Fibroblast of mammary gland (primary cell): ENCODE data around the gene PPP1R1B.

Experiments
- DNase-seq: peaks from one replicate; pipeline ENCODE4 v3.0.0-alpha.2; 2010; ENCODE audit warnings: low read depth
- H3K4me3 ChIP-seq: 2 replicates; pipeline ENCODE4 v1.5.1; 2011; ENCODE audit warnings: low read depth, mild to moderate bottlenecking, low read length, moderate library complexity; ENCODE audit not compliant: control insufficient read depth
- CTCF ChIP-seq: conservative IDR thresholded peaks from 2 replicates; pipeline ENCODE4 v1.5.1; 2011; ENCODE audit warnings: low read depth, low read length, inconsistent platforms; ENCODE audit not compliant: control insufficient read depth, insufficient read depth

PPP1R1B gene

GRCh38 chr17:39622380-39623006 lies 4.3 kb upstream of the PPP1R1B start:
- no peak for DNase-seq
- TF ChIP-seq CTCF: no peak

DNA sequence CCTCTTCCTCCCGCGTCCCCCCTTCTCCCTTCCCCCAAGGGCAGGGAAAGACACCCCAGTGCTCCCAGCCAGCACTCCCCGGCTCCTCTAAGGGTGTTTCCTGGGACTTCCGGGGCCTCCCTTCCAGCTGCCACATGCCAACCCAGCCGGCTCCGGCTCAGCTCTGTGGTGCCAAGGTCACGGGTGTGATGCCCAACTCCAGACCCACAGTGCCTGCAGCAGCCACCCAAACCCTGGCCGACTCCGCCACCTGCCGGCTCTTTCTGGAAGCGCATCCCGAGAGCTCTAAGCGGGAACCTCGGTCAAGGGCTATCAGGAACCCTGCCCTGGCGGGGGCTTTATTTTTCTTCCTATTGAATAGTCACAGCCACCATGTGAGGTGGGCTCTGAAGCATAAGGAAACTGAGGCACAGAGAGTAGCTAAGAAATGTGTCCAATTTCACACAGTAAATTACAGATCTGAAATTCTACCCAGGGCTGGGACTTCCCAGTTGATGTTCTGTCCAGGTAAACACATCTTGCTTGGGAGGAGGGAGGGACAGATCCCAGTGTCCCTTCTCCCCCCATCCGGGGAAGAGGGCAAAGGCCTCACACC lies 3.3 kb upstream of the PPP1R1B start:
- DNase-seq: peak; percentile 52
- TF ChIP-seq CTCF: peak; percentile 87
- H3K4me3 ChIP-seq: no peak overlapping the region

More at GRCh38 chr17:39622380-39623006, 4.3 kb upstream of the PPP1R1B start:
- H3K4me3 ChIP-seq: no peak overlapping the region

- no peak for TF ChIP-seq CTCF
- no peak overlapping the region for H3K4me3 ChIP-seq
- DNase-seq: no peak
Observed at GRCh38 chr17:39624313-39624712, 2.4 kb upstream of the PPP1R1B start.

DNA sequence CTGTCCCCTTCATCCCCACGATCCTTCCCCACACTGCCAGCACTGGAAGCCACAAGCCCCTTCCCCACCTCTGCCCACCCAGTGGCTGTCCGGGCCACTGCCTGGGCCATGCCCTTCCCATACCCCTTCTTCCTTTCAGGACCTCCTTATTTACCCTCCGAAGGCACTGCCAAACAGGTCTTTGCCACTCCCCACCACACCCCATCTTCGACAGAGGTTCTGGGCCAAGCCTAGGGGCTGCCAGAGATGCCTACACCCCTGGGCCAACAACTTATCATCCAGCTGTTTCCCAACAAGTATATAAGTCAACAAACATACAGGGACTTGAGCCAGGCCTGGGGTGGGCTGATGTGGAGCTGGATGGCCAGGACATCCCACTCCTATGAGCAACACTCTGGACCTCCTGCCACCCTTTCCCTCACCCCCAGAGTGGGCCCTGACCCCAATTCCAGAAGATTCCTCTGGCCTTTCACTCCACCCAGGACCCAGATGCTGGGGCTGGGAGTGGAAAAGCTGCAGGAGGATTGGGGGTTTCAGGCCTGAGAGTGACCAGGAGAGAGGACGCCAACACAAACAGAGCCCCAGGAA lies 1.5 kb upstream of the PPP1R1B start:
- peak; percentile 59 for DNase-seq
- H3K4me3 ChIP-seq: no peak overlapping the region
- no peak for TF ChIP-seq CTCF

DNA sequence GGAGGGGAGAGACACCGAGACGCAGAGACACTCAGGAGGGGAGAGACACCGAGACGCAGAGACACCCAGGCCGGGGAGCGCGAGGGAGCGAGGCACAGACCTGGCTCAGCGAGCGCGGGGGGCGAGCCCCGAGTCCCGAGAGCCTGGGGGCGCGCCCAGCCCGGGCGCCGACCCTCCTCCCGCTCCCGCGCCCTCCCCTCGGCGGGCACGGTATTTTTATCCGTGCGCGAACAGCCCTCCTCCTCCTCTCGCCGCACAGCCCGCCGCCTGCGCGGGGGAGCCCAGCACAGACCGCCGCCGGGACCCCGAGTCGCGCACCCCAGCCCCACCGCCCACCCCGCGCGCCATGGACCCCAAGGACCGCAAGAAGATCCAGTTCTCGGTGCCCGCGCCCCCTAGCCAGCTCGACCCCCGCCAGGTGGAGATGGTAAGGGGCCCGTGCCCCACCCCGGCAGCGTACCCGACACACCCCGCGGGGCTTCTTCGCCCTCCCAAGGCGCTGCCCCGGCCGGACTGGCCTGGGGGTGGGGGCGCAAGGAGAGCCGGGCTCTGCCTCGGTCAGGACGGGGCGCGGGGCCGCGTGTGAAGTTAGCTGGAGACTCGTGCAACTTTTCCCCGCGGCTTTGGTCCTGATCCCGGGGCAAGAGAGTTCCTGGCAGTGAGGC lies 427 bp downstream of the PPP1R1B start:
- TF ChIP-seq CTCF: no peak
- no peak for DNase-seq
- peak overlapping the region; percentile 4 for H3K4me3 ChIP-seq

GRCh38 chr17:39627712-39628516 lies 1.2 kb downstream of the PPP1R1B start:
- no peak for TF ChIP-seq CTCF
- H3K4me3 ChIP-seq: no peak overlapping the region
- no peak for DNase-seq
